HepG2 (cell line): ENCODE results near the gene TNC. TPM values are rescaled to one million over a fixed set of nuclear protein-coding genes. Genes with fewer than 3 reads are reported as not detected.
A peak's percentile ranks its signal among the peaks of the same experiment; 100 is the strongest.

Experiments used
- ATAC-seq: fragments of 200-7000 bp; cut with Tn5 transposase; 3 replicates; pipeline ENCODE4 v1.9.1; 2020; ENCODE audit warnings: mild to moderate bottlenecking, moderate library complexity
- BruUV-seq: library from RNA; stranded (reverse); fragments of 400-500 nt; replicated peaks from 2 replicates; lab custom pipeline; 2021; lab: Mats Ljungman, UMichigan
- CTCF ChIA-PET: fragments of 300-600 bp; formaldehyde crosslinking; extraction: SDS; loops from one replicate; lab custom pipeline; 2021; ENCODE audit warnings: low total read pairs, inconsistent platforms, low intra/inter-chr PET ratio; lab: Yijun Ruan, JAX
- POLR2A ChIA-PET: fragments of 350-600 bp; sonication (Branson Sonifier 250); formaldehyde crosslinking; loops from one replicate; lab custom pipeline; 2020; ENCODE audit warnings: antibody characterized with exemption, inconsistent platforms; lab: Yijun Ruan, JAX
- DNase-seq: peaks from one replicate; pipeline ENCODE4 v3.0.0-alpha.2; 2015; ENCODE audit warnings: low spot score
- FAIRE-seq: peaks from 3 replicates; lab custom pipeline; 2011; peaks lifted over from hg19 to GRCh38; lab: Jason Lieb, UNC
- H2AFZ ChIP-seq: one replicate; pipeline ENCODE4 v1.6.1; 2011; ENCODE audit warnings: low read length, inconsistent platforms
- H3K27ac ChIP-seq: fragments of 300-600 bp; 3 replicates; pipeline ENCODE4 v1.8.0; 2011; ENCODE audit warnings: mixed run types, mild to moderate bottlenecking, mixed read lengths, low read length, inconsistent platforms; ENCODE audit not compliant: insufficient read depth; ENCODE audit errors: extremely low read length
- H3K27me3 ChIP-seq, 2 experiments: fragments of 200-600 bp in 1 of 2; 2 replicates in 1 of 2; 3 replicates in 1 of 2; pipeline versions ENCODE4 v1.6.0 to v1.8.0; 2011; ENCODE audit warnings: low read length in 2 of 2, mild to moderate bottlenecking in 2 of 2, moderate library complexity in 2 of 2, inconsistent platforms in 1 of 2; ENCODE audit not compliant: insufficient read depth in 2 of 2, control insufficient read depth in 1 of 2
- H3K36me3 ChIP-seq, 2 experiments: fragments of 200-600 bp in 1 of 2; replicated peaks in 1 of 2; 2 replicates in 1 of 2; 3 replicates in 1 of 2; pipeline versions ENCODE4 v1.5.1 to v1.8.0; 2011; ENCODE audit warnings: low read length in 2 of 2, inconsistent platforms in 1 of 2; ENCODE audit not compliant: insufficient read depth in 2 of 2, control insufficient read depth in 1 of 2
- H3K4me1 ChIP-seq: 2 replicates; pipeline ENCODE4 v1.5.1; 2012; ENCODE audit warnings: low read length, inconsistent platforms; ENCODE audit not compliant: insufficient read depth
- H3K4me2 ChIP-seq: 2 replicates; pipeline ENCODE4 v1.6.0; 2011; ENCODE audit warnings: low read depth, low read length, inconsistent platforms
- H3K4me3 ChIP-seq, 3 experiments: fragments of 200-600 bp in 1 of 3; sonication (generic), shearing (Covaris generic) in 1 of 3; replicated peaks in 1 of 3; 2 replicates each; pipeline ENCODE4 v1.5.1; 2011 to 2016; ENCODE audit warnings: low read length in 3 of 3, inconsistent platforms in 2 of 3, low read depth in 2 of 3, mild to moderate bottlenecking in 2 of 3, control low read depth in 1 of 3, mixed read lengths in 1 of 3; ENCODE audit not compliant: insufficient read depth in 1 of 3
- H3K79me2 ChIP-seq: one replicate; pipeline ENCODE4 v1.6.1; 2011; ENCODE audit warnings: low read length, inconsistent platforms; ENCODE audit not compliant: insufficient read depth
- H3K9ac ChIP-seq: 2 replicates; pipeline ENCODE4 v1.6.0; 2011; ENCODE audit warnings: mild to moderate bottlenecking, low read depth, low read length, inconsistent platforms; ENCODE audit not compliant: insufficient read depth
- H3K9me3 ChIP-seq: 2 replicates; pipeline ENCODE4 v1.5.1; 2012; ENCODE audit warnings: mild to moderate bottlenecking, low read length
- H4K20me1 ChIP-seq: 2 replicates; pipeline ENCODE4 v1.6.0; 2011; ENCODE audit warnings: inconsistent platforms, mild to moderate bottlenecking, low read length, moderate library complexity; ENCODE audit not compliant: insufficient read depth
- ZNF451 ChIP-seq: sonication (generic); formaldehyde crosslinking; IDR thresholded peaks from 2 replicates; pipeline ENCODE4 v1.5.0; 2020; ENCODE audit warnings: mild to moderate bottlenecking, missing genetic modification reagents
- ZNF792 ChIP-seq: IDR thresholded peaks from 2 replicates; pipeline ENCODE4 v1.6.1; 2016
- WGBS: methylation state at CpG from one replicate; pipeline ENCODE4 v1.1.6; 2017; ENCODE audit warnings: low lambda C conversion rate; 5-methylcytosine and 5-hydroxymethylcytosine counted together
- in situ Hi-C: cut with HindIII; loops from 2 replicates; pipeline ENCODE4 v1.10.0; 2017; ENCODE audit warnings: low pct_unique_long_range_greater_than_20kb; ENCODE audit not compliant: extremely low pct_ligation_motif_present
- intact Hi-C: fragments of 100-400 bp; cut with micrococcal nuclease; formaldehyde crosslinking; loops from one replicate; pipeline ENCODE4 v1.10.0; 2022; ENCODE audit not compliant: unreplicated experiment
- polyA plus RNA-seq, 8 experiments: library from polyadenylated mRNA; depleted of rRNA in 3 of 8; stranded (reverse) in 7 of 8; unstranded in 1 of 8; fragments of >200 nt; fragmentation: Illumina TruSeq in 4 of 8; extraction: Trizol in 4 of 8; gene quantifications; 2 replicates each; pipeline versions ENCODE4 v1.2.1 to v1.2.3, GENCODE V29; 2011 to 2016; ENCODE audit warnings: low read depth in 4 of 8, missing spikeins in 1 of 8, mixed read lengths in 1 of 8; ENCODE audit not compliant: insufficient read depth in 1 of 8
- total RNA-seq, 5 experiments: library from RNA; depleted of rRNA; stranded (reverse); fragments of >200 nt; fragmentation: Illumina TruSeq; extraction: Trizol; gene quantifications; 2 replicates each; pipeline ENCODE4 v1.2.3, GENCODE V29; 2016; ENCODE audit warnings: low read depth in 1 of 5
- TF ChIP-seq, protein P1 (sequence below): sonication (generic); formaldehyde crosslinking; IDR thresholded peaks from one replicate; pipeline ENCODE4 v1.5.1; 2020; ENCODE audit warnings: mild to moderate bottlenecking, missing genetic modification reagents; ENCODE audit errors: not compliant biosample characterization
- TF ChIP-seq, protein P2 (sequence below), 2 experiments: IDR thresholded peaks; 2 replicates each; pipeline ENCODE4 v1.6.1; 2011 to 2012; ENCODE audit warnings: low read length in 2 of 2, borderline replicate concordance in 1 of 2, low read depth in 1 of 2, mild to moderate bottlenecking in 1 of 2, moderate library complexity in 1 of 2

The TNC gene
- total and polyA plus RNA-seq, 2 of the 13 experiments (the other 11 are each of a cell fraction or from before 2014, with no cell fraction given): not detected

DNA sequence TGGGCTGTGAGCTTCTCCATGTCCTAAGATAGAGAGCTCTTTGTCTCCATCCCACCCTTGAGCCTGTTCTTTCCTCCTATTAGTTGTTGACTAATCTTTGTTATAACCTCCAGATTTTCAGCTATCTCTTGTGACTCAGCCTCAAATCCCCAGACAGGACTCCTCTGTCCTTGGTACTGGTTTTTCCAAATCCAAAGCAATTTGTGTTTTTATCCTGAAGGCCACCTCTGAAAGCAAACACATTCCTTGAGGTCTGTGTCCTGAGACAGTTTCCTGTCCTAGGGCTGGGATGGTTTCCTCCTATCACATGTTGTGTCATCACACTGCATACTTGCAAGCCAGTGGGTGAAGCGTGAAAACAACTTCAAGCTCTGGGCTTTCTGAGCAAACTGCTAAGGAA is 8.5 kb downstream of the TNC start:
- in situ Hi-C loops: no loop called here

DNA sequence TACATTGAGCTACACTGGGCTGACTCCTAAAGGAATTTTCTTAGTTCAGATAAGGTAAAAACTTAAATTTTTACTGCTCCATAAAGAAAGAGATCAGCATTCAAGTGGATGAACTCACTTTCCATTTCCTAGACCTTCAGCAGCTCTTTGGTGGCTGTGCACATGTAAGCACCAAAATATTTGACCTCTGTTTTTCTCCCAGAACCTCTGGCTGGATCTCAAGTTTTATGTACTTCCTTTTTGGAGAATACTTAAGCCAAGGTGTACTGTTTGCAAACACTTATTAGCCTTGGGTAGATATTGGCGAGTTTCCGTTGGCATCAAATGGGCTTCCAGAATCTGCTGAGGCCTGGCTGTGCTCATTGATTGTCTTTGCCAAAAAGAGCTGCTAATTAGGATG is 10.3 kb downstream of the TNC start:
- Histone ChIP-seq H3K27me3 (no peaks in the 10 kb centered on the region), H3K4me3 (no peak overlapping the region), H3K4me1 (no peaks in the 10 kb centered on the region), H3K36me3 (no peaks in the 10 kb centered on the region), H3K27ac (no peak overlapping the region), H2AFZ (no peak overlapping the region), H3K79me2 (no peaks in the 10 kb centered on the region), H3K9me3 (no peaks in the 10 kb centered on the region), H3K4me2 (no peak overlapping the region), H3K9ac (no peak overlapping the region), H4K20me1 (no peaks in the 10 kb centered on the region)
- FAIRE-seq (no peak), ATAC-seq (no peak), DNase-seq (no peak)
- intact Hi-C loops: loop anchor here (2.0 kb wide), 1 partner anchor 67 kb away; no protein-coding TSS in a partner anchor
- in situ Hi-C loops: no loop called here
- CTCF ChIA-PET: no interaction called here
- POLR2A ChIA-PET: no interaction called here
- BruUV-seq: no TSS peak
- WGBS: 27% methylated on average over 2 of the region's 2 CpGs
- TF ChIP-seq ZNF451 (CRISPR knock-in tag): no peak
- TF ChIP-seq, protein P1, sequence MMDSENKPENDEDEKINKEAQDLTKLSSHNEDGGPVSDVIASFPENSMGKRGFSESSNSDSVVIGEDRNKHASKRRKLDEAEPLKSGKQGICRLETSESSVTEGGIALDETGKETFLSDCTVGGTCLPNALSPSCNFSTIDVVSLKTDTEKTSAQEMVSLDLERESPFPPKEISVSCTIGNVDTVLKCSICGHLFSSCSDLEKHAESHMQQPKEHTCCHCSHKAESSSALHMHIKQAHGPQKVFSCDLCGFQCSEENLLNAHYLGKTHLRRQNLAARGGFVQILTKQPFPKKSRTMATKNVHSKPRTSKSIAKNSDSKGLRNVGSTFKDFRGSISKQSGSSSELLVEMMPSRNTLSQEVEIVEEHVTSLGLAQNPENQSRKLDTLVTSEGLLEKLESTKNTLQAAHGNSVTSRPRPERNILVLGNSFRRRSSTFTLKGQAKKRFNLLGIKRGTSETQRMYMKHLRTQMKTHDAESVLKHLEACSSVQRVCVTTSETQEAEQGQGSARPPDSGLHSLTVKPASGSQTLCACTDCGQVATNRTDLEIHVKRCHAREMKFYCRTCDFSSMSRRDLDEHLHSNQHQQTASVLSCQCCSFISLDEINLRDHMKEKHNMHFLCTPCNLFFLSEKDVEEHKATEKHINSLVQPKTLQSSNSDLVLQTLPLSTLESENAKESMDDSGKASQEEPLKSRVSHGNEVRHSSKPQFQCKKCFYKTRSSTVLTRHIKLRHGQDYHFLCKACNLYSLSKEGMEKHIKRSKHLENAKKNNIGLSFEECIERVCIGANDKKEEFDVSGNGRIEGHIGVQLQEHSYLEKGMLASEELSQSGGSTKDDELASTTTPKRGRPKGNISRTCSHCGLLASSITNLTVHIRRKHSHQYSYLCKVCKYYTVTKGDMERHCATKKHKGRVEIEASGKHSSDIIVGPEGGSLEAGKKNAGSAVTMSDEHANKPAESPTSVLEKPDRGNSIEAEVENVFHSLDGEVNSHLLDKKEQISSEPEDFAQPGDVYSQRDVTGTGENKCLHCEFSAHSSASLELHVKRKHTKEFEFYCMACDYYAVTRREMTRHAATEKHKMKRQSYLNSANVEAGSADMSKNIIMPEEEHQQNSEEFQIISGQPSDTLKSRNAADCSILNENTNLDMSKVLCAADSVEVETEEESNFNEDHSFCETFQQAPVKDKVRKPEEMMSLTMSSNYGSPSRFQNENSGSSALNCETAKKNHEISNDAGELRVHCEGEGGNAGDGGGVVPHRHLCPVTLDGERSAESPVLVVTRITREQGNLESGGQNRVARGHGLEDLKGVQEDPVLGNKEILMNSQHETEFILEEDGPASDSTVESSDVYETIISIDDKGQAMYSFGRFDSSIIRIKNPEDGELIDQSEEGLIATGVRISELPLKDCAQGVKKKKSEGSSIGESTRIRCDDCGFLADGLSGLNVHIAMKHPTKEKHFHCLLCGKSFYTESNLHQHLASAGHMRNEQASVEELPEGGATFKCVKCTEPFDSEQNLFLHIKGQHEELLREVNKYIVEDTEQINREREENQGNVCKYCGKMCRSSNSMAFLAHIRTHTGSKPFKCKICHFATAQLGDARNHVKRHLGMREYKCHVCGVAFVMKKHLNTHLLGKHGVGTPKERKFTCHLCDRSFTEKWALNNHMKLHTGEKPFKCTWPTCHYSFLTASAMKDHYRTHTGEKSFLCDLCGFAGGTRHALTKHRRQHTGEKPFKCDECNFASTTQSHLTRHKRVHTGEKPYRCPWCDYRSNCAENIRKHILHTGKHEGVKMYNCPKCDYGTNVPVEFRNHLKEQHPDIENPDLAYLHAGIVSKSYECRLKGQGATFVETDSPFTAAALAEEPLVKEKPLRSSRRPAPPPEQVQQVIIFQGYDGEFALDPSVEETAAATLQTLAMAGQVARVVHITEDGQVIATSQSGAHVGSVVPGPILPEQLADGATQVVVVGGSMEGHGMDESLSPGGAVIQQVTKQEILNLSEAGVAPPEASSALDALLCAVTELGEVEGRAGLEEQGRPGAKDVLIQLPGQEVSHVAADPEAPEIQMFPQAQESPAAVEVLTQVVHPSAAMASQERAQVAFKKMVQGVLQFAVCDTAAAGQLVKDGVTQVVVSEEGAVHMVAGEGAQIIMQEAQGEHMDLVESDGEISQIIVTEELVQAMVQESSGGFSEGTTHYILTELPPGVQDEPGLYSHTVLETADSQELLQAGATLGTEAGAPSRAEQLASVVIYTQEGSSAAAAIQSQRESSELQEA: no peak

More for the DNA sequence above, 8.5 kb downstream of the TNC start:
- H3K4me2 ChIP-seq: no peak overlapping the region
- no peak overlapping the region for H3K27ac ChIP-seq
- no peaks in the 10 kb centered on the region for H4K20me1 ChIP-seq
- no peak overlapping the region for H2AFZ ChIP-seq
- TF ChIP-seq ZNF792: no peak
- TF ChIP-seq, protein P2, sequence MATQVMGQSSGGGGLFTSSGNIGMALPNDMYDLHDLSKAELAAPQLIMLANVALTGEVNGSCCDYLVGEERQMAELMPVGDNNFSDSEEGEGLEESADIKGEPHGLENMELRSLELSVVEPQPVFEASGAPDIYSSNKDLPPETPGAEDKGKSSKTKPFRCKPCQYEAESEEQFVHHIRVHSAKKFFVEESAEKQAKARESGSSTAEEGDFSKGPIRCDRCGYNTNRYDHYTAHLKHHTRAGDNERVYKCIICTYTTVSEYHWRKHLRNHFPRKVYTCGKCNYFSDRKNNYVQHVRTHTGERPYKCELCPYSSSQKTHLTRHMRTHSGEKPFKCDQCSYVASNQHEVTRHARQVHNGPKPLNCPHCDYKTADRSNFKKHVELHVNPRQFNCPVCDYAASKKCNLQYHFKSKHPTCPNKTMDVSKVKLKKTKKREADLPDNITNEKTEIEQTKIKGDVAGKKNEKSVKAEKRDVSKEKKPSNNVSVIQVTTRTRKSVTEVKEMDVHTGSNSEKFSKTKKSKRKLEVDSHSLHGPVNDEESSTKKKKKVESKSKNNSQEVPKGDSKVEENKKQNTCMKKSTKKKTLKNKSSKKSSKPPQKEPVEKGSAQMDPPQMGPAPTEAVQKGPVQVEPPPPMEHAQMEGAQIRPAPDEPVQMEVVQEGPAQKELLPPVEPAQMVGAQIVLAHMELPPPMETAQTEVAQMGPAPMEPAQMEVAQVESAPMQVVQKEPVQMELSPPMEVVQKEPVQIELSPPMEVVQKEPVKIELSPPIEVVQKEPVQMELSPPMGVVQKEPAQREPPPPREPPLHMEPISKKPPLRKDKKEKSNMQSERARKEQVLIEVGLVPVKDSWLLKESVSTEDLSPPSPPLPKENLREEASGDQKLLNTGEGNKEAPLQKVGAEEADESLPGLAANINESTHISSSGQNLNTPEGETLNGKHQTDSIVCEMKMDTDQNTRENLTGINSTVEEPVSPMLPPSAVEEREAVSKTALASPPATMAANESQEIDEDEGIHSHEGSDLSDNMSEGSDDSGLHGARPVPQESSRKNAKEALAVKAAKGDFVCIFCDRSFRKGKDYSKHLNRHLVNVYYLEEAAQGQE (IDR thresholded peaks at IDR 0.05; ENCODE audit: borderline replicate concordance in 1 of 2, low read depth in 1 of 2, low read length in 2 of 2): peak in 1 of 2 experiments; percentile 62; a peak in 1 of 4 replicates
- WGBS: 22% methylated on average over 1 of the region's 1 CpG
- H3K36me3 ChIP-seq: no peaks in the 10 kb centered on the region
- no peaks in the 10 kb centered on the region for H3K79me2 ChIP-seq
- DNase-seq (no peak), FAIRE-seq (no peak), ATAC-seq (no peak)
- ChIA-PET POLR2A (no interaction called here), CTCF (no interaction called here)
- no peak overlapping the region for H3K4me3 ChIP-seq
- no peak overlapping the region for H3K9ac ChIP-seq
- BruUV-seq: no TSS peak
- intact Hi-C loops: no loop called here
- H3K27me3 ChIP-seq: peaks cover 0 to 5% of the 10 kb centered on the region in 2 experiments; a peak in 1 of 5 replicates
- H3K4me1 ChIP-seq: no peaks in the 10 kb centered on the region
- no peaks in the 10 kb centered on the region for H3K9me3 ChIP-seq
